OCI-LY7 (cell line): ENCODE results near the gene RCAN3.

Experiments used
- CTCF ChIP-seq: fragments of 200-600 bp; sonication (generic); conservative IDR thresholded peaks from 2 replicates; pipeline ENCODE4 v1.5.1; 2014; ENCODE audit warnings: mild to moderate bottlenecking, antibody characterized with exemption, low read length, moderate library complexity, mixed read lengths
- EZH2phosphoT487 ChIP-seq: fragments of 200-600 bp; sonication (generic); IDR thresholded peaks from 2 replicates; pipeline ENCODE4 v1.6.1; 2018; ENCODE audit warnings: low read depth, borderline replicate concordance, mild to moderate bottlenecking, mixed run types, antibody characterized with exemption, low read length, moderate library complexity, mixed read lengths

- TF ChIP-seq CTCF (no peak), EZH2phosphoT487 (no peak)
These were observed 6.3 kb downstream of the RCAN3 start for GRCh38 chr1:24508911-24509310.
